H9 (cell line): ENCODE data around the gene GTPBP6. TPM values are rescaled to one million over a fixed set of nuclear protein-coding genes. Genes with fewer than 3 reads are reported as not detected.
A peak's percentile ranks its signal among the peaks of the same experiment; 100 is the strongest.

Source experiments
- DNase-seq: peaks from one replicate; pipeline ENCODE4 v3.0.0-alpha.2; 2017
- H2AFZ ChIP-seq: one replicate; pipeline ENCODE4 v1.6.1; 2013; ENCODE audit warnings: mild to moderate bottlenecking, low read length, control low read depth, moderate library complexity
- H2AK5ac ChIP-seq: 2 replicates; pipeline ENCODE4 v1.6.1; 2013; ENCODE audit warnings: low read length, control low read depth, mixed read lengths; ENCODE audit not compliant: insufficient read length
- H2BK120ac ChIP-seq: one replicate; pipeline ENCODE4 v1.6.1; 2013; ENCODE audit warnings: low read depth, mild to moderate bottlenecking, low read length, control low read depth, inconsistent platforms; ENCODE audit not compliant: poor library complexity, severe bottlenecking
- H2BK12ac ChIP-seq: 2 replicates; pipeline ENCODE4 v1.6.1; 2013; ENCODE audit warnings: low read length, control low read depth, mixed read lengths, low read depth; ENCODE audit not compliant: insufficient read length
- H2BK15ac ChIP-seq: 2 replicates; pipeline ENCODE4 v1.6.1; 2013; ENCODE audit warnings: low read depth, low read length, control low read depth
- H2BK20ac ChIP-seq: one replicate; pipeline ENCODE4 v1.6.1; 2013; ENCODE audit warnings: low read depth, mild to moderate bottlenecking, low read length, control low read depth, inconsistent platforms; ENCODE audit not compliant: poor library complexity, severe bottlenecking
- H2BK5ac ChIP-seq: 2 replicates; pipeline ENCODE4 v1.6.1; 2013; ENCODE audit warnings: low read length, control low read depth, mixed read lengths; ENCODE audit not compliant: insufficient read length
- H3K14ac ChIP-seq: 2 replicates; pipeline ENCODE4 v1.6.1; 2013; ENCODE audit warnings: low read length, control low read depth; ENCODE audit not compliant: insufficient read depth
- H3K18ac ChIP-seq: 2 replicates; pipeline ENCODE4 v1.6.1; 2013; ENCODE audit warnings: low read depth, mild to moderate bottlenecking, mixed read lengths, low read length, control low read depth; ENCODE audit not compliant: insufficient read length
- H3K23ac ChIP-seq: 2 replicates; pipeline ENCODE4 v1.6.1; 2013; ENCODE audit warnings: low read length, control low read depth, mixed read lengths, low read depth; ENCODE audit not compliant: insufficient read length
- H3K23me2 ChIP-seq: 2 replicates; pipeline ENCODE4 v1.6.1; 2013; ENCODE audit warnings: low read depth, mild to moderate bottlenecking, mixed read lengths, low read length, control low read depth; ENCODE audit not compliant: insufficient read length, poor library complexity, severe bottlenecking
- H3K27ac ChIP-seq: 2 replicates; pipeline ENCODE4 v1.5.1; 2013; ENCODE audit warnings: low read length, control low read depth, mixed read lengths, low read depth; ENCODE audit not compliant: insufficient read length
- H3K27me3 ChIP-seq: 2 replicates; pipeline ENCODE4 v1.6.1; 2013; ENCODE audit warnings: low read length, control low read depth, inconsistent platforms; ENCODE audit not compliant: insufficient read depth
- H3K4ac ChIP-seq: 2 replicates; pipeline ENCODE4 v1.6.1; 2013; ENCODE audit warnings: low read depth, mild to moderate bottlenecking, control low read depth, inconsistent platforms, low read length, moderate library complexity
- H3K4me1 ChIP-seq: 2 replicates; pipeline ENCODE4 v1.6.1; 2013; ENCODE audit warnings: low read length, control low read depth, inconsistent platforms; ENCODE audit not compliant: insufficient read depth
- H3K4me2 ChIP-seq: 2 replicates; pipeline ENCODE4 v1.6.1; 2013; ENCODE audit warnings: low read length, control low read depth, mixed read lengths; ENCODE audit not compliant: insufficient read length, insufficient read depth
- H3K56ac ChIP-seq: 2 replicates; pipeline ENCODE4 v1.6.1; 2013; ENCODE audit warnings: low read depth, mild to moderate bottlenecking, mixed read lengths, low read length, control low read depth; ENCODE audit not compliant: insufficient read length
- H3K79me1 ChIP-seq: 2 replicates; pipeline ENCODE4 v1.6.1; 2013; ENCODE audit warnings: low read depth, mild to moderate bottlenecking, moderate library complexity, low read length, control low read depth, inconsistent platforms; ENCODE audit not compliant: insufficient read depth, poor library complexity, severe bottlenecking
- H3K79me2 ChIP-seq: 2 replicates; pipeline ENCODE4 v1.6.1; 2013; ENCODE audit warnings: low read length, control low read depth, inconsistent platforms; ENCODE audit not compliant: insufficient read depth
- H3K9ac ChIP-seq: 2 replicates; pipeline ENCODE4 v1.6.1; 2013; ENCODE audit warnings: low read length, control low read depth, mixed read lengths; ENCODE audit not compliant: insufficient read length; ENCODE audit errors: extremely low read depth
- H3K9me3 ChIP-seq: one replicate; pipeline ENCODE4 v1.6.1; 2013; ENCODE audit warnings: low read depth, low read length, inconsistent platforms; ENCODE audit not compliant: control insufficient read depth
- H3T11ph ChIP-seq: one replicate; pipeline ENCODE4 v1.6.1; 2013; ENCODE audit warnings: mild to moderate bottlenecking, low read length, control low read depth, inconsistent platforms
- H4K20me1 ChIP-seq: one replicate; pipeline ENCODE4 v1.6.1; 2013; ENCODE audit not compliant: control insufficient read depth, insufficient read length, insufficient read depth
- H4K5ac ChIP-seq: 2 replicates; pipeline ENCODE4 v1.6.1; 2013; ENCODE audit warnings: low read depth, mild to moderate bottlenecking, mixed read lengths, low read length, control low read depth; ENCODE audit not compliant: insufficient read length
- H4K8ac ChIP-seq: replicated peaks from 2 replicates; pipeline ENCODE4 v1.6.1; 2013; ENCODE audit warnings: low read length, control low read depth, mixed read lengths, low read depth; ENCODE audit not compliant: insufficient read length
- H4K91ac ChIP-seq: 2 replicates; pipeline ENCODE4 v1.6.1; 2013; ENCODE audit warnings: low read depth, mild to moderate bottlenecking, moderate library complexity, mixed read lengths, low read length, control low read depth; ENCODE audit not compliant: insufficient read length
- H3K27ac Mint-ChIP-seq, 3 experiments: 2 replicates in 2 of 3; 3 replicates in 1 of 3; pipeline ENCODE4 v1.8.0; 2020 to 2021; ENCODE audit warnings: mixed read lengths in 3 of 3, mild to moderate bottlenecking in 1 of 3, moderate library complexity in 1 of 3
- H3K27me3 Mint-ChIP-seq: 2 replicates; pipeline ENCODE4 v1.8.0; 2021; ENCODE audit warnings: low read depth, mild to moderate bottlenecking, moderate library complexity, mixed read lengths
- H3K36me3 Mint-ChIP-seq, 3 experiments: 2 replicates in 2 of 3; 3 replicates in 1 of 3; pipeline ENCODE4 v1.8.0; 2020 to 2021; ENCODE audit warnings: low read depth in 3 of 3, mixed read lengths in 3 of 3; ENCODE audit not compliant: insufficient read depth in 1 of 3
- H3K4me1 Mint-ChIP-seq, 2 experiments: 2 replicates each; pipeline ENCODE4 v1.8.0; 2020; ENCODE audit warnings: mixed read lengths in 2 of 2
- H3K4me3 Mint-ChIP-seq, 2 experiments: 2 replicates in 1 of 2; 3 replicates in 1 of 2; pipeline ENCODE4 v1.8.0; 2020 to 2021; ENCODE audit warnings: mild to moderate bottlenecking in 2 of 2, mixed read lengths in 2 of 2, moderate library complexity in 1 of 2
- H3K9me3 Mint-ChIP-seq, 2 experiments: 2 replicates in 1 of 2; 3 replicates in 1 of 2; pipeline ENCODE4 v1.8.0; 2020; ENCODE audit warnings: mild to moderate bottlenecking in 2 of 2, mixed read lengths in 2 of 2, moderate library complexity in 1 of 2
- WGBS: extraction: QIAGEN DNeasy Blood & Tissue Kit; methylation state at CpG from one replicate; pipeline ENCODE4 v1.1.7; 2013; ENCODE audit warnings: missing lambda C conversion rate, low lambda C conversion rate, mixed read lengths; ENCODE audit not compliant: insufficient read length; ENCODE audit errors: extremely low coverage; 5-methylcytosine and 5-hydroxymethylcytosine counted together
- total RNA-seq: library from RNA; stranded (reverse); gene quantifications from 2 replicates; pipeline ENCODE4 v1.2.1, GENCODE V29; 2021
- TF ChIP-seq, protein P1 (sequence below): fragments of 200-600 bp; sonication (generic); conservative IDR thresholded peaks from 3 replicates; pipeline ENCODE4 v1.8.0; 2021; ENCODE audit warnings: antibody characterized with exemption, mild to moderate bottlenecking

Gene GTPBP6
- total RNA-seq, 1 experiment from 2014 or later = 64.0 TPM

DNA sequence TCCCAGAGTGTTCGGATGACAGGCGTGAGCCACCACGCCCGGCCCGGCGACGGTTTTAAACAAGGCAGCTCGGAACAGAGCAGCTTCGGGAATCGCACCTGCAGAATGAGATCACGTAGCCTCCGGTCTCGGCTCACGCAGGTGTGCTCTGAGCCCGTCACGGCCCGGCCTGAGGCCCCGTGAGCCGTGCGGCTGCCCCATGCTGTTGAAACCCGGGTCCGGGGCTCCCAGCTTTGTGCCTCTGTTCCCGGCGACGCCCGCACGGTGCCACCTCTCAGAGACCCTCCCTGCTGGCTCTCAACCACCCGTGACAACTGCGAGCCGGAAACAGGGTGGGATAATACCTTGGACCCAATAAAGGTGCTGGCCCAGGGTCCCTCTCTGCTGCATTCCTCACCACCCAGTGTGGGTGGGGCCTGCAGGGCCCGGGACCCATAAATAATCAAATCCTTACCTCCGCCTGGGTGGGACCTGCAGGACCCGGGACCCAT is 50.8 kb downstream of the GTPBP6 start:
- Histone ChIP-seq H3K23me2 (peaks cover 4% of the 10 kb centered on the region), H3K18ac (no peak overlapping the region), H2AFZ (no peak overlapping the region), H3K9me3 (no peaks in the 10 kb centered on the region), H3K56ac (no peak overlapping the region), H2AK5ac (no peak overlapping the region), H3T11ph (no peak overlapping the region), H2BK5ac (no peak overlapping the region), H2BK12ac (no peak overlapping the region), H3K4me2 (peak overlapping the region; percentile 29), H2BK15ac (no peak overlapping the region), H3K79me1 (no peaks in the 10 kb centered on the region), H2BK120ac (no peak overlapping the region), H4K20me1 (no peaks in the 10 kb centered on the region), H4K5ac (no peak overlapping the region), H3K27ac (no peak overlapping the region), H3K9ac (no peak overlapping the region), H3K4ac (no peak overlapping the region), H4K8ac (no peak overlapping the region), H3K14ac (no peak overlapping the region; the same call in 1 of the 2 replicates), H3K27me3 (no peaks in the 10 kb centered on the region), H2BK20ac (no peak overlapping the region), H3K23ac (no peak overlapping the region), H3K79me2 (no peaks in the 10 kb centered on the region), H4K91ac (no peak overlapping the region), H3K4me1 (no peaks in the 10 kb centered on the region; the same call in 1 of the 2 replicates)
- TF ChIP-seq, protein P1, sequence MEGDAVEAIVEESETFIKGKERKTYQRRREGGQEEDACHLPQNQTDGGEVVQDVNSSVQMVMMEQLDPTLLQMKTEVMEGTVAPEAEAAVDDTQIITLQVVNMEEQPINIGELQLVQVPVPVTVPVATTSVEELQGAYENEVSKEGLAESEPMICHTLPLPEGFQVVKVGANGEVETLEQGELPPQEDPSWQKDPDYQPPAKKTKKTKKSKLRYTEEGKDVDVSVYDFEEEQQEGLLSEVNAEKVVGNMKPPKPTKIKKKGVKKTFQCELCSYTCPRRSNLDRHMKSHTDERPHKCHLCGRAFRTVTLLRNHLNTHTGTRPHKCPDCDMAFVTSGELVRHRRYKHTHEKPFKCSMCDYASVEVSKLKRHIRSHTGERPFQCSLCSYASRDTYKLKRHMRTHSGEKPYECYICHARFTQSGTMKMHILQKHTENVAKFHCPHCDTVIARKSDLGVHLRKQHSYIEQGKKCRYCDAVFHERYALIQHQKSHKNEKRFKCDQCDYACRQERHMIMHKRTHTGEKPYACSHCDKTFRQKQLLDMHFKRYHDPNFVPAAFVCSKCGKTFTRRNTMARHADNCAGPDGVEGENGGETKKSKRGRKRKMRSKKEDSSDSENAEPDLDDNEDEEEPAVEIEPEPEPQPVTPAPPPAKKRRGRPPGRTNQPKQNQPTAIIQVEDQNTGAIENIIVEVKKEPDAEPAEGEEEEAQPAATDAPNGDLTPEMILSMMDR = no peak
- DNase-seq = peak; percentile 74
- no CpG with 5 or more reads among the region's 33 CpGs for WGBS
- Mint-ChIP-seq H3K27ac (no peak overlapping the region), H3K4me3 (peak overlapping the region in 1 of 2 experiments; percentile 45; a peak in 2 of 5 replicates), H3K9me3 (no peaks in the 10 kb centered on the region; a peak in 1 of 5 replicates), H3K4me1 (peaks cover 3 to 5% of the 10 kb centered on the region in 2 experiments; a peak in 3 of 4 replicates), H3K36me3 (no peaks in the 10 kb centered on the region; a peak in 1 of 7 replicates), H3K27me3 (no peaks in the 10 kb centered on the region)
